ENCODE data around the gene PCLO.

The PCLO gene, protein sequence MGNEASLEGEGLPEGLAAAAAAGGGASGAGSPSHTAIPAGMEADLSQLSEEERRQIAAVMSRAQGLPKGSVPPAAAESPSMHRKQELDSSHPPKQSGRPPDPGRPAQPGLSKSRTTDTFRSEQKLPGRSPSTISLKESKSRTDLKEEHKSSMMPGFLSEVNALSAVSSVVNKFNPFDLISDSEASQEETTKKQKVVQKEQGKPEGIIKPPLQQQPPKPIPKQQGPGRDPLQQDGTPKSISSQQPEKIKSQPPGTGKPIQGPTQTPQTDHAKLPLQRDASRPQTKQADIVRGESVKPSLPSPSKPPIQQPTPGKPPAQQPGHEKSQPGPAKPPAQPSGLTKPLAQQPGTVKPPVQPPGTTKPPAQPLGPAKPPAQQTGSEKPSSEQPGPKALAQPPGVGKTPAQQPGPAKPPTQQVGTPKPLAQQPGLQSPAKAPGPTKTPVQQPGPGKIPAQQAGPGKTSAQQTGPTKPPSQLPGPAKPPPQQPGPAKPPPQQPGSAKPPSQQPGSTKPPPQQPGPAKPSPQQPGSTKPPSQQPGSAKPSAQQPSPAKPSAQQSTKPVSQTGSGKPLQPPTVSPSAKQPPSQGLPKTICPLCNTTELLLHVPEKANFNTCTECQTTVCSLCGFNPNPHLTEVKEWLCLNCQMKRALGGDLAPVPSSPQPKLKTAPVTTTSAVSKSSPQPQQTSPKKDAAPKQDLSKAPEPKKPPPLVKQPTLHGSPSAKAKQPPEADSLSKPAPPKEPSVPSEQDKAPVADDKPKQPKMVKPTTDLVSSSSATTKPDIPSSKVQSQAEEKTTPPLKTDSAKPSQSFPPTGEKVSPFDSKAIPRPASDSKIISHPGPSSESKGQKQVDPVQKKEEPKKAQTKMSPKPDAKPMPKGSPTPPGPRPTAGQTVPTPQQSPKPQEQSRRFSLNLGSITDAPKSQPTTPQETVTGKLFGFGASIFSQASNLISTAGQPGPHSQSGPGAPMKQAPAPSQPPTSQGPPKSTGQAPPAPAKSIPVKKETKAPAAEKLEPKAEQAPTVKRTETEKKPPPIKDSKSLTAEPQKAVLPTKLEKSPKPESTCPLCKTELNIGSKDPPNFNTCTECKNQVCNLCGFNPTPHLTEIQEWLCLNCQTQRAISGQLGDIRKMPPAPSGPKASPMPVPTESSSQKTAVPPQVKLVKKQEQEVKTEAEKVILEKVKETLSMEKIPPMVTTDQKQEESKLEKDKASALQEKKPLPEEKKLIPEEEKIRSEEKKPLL (N-terminal part only)

GRCh38 chr7:83162402-83163256, at the start of gene PCLO:
Gene PCLO, minus strand, starts transcription at chr7:83162884. Its CDS starts 292 bp downstream, at chr7:83162592.
- DNase-seq, result peak in 4 of 6 experiments; percentile 3 to 29 (median 18)

GRCh38 chr7:83211685-83212084, 49.0 kb upstream of the PCLO start:
- no peak for DNase-seq

DNA sequence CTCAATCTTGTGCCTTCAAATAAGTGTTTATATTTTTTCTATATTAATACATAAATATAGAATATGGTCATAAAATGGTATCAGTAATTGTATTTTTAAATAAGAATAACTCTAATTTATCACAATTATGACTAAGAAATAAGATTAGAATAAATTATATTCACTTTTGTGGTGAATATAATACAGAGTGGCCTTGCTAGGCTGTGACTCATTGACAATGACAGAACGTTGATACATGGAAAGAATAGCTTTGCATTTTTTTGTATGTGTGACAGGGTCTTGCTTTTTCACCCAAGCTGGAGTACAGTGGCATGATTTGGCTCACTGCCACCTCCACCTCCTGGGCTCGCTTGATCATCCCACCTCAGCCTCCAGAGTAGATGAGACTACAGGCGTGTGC, 47.8 kb upstream of the PCLO start:
- DNase-seq, result no peak

DNA sequence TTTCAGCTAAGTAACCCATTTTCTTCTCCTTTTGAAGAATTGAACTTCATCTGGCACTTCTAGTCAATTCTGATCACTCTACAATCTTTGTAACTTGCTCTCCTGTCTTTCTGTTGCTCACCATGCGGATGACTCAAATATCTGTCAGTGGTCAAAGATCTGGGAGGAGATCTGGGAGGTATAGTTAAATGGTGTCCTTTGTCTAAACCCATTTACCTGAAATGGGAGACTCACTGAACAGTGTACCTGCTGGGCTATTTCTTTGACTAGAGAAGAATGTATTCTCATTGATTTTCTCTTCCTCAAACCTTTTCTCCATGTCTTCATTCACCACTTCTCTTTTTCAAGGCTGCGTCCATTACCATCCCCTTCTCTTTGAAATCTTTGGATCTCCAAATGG, 42.0 kb upstream of the PCLO start:
- DNase-seq, result no peak

DNA sequence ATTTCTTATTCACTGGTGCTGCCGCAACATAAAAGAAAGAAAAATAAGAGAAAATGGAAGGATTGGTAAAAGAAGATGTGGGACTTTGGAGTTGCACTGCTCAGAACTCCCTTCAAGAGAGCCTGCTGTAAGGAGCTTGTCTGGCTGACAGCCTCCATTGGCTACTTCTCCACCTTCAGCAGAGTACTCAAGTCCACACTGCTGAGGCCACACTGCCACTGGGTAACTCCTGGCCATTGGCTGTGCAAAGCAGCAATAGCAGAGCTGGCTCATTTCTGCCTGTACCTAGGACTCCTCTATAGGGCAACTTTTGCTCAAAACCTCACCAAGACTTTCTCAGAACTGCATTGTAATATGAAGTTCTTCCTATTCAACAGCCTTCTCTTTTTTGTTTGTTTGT, 38.7 kb upstream of the PCLO start:
- no peak for DNase-seq

GRCh38 chr7:83190659-83191389, 28.1 kb upstream of the PCLO start:
- DNase-seq, result no peak

DNA sequence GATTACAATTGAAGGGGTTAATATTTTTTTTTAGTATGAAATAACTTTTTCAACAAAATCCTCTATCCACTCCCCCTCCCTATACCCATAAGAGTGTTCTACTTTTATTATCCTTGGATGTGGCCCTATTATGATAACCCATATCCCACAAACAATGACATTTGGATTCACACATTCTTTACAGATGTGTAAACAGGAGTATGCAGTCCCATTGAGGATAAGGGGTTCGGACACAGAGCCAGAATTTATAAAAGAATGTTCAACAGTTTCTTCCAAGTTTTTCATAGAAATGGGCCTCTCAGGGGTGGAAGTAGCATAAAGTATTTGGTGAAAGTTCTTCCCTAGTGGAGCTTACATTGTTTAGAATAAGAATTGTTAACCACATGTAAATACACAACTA, 16.1 kb upstream of the PCLO start:
- DNase-seq, result no peak

DNA sequence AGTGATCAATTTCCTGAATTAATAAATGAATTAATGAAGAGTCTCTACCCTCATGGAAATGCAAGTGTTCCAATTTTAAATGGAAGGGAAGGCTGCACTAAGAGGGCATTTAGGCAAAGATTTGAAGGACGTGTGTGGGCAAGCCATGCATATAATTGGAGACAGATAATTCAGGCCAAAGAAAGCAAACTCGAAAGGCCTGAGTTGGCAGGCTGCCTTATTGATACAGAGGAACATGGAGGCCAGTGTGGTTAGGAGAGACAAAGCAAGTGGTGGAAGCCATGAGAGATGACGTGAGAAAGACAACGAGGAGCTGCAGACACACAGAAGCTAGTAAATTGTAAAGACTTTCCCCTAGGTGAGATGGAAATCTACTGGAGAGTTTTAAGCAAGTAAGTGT, 15.4 kb upstream of the PCLO start:
- no peak for DNase-seq

GRCh38 chr7:83173664-83174063, 11.0 kb upstream of the PCLO start:
- no peak for DNase-seq

DNA sequence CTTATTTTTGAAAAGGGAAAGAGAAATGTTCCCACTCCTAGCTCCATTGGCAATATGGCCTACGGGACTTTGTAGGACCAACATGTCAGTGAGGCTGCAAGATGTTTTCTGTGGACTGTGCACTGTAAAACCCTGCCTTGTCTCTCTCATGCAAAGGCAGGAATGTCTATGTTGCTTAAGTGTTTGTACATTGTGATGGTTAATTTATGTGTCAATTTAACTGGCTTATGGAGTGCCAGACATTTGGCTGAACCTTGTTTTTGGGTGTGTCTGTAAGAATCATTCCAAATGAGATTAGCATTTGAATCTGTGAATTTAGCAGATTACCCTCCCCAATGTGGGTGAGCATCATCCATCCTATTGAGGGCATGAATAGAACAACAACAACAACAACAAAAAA, 4.1 kb upstream of the PCLO start:
- DNase-seq, result no peak

- DNase-seq, result no peak
Measured at GRCh38 chr7:83161899-83162401, 734 bp downstream of the PCLO start.

- DNase-seq, result no peak
Measured at GRCh38 chr7:83161186-83161585, 1.5 kb downstream of the PCLO start.

- DNase-seq, result no peak
Measured at GRCh38 chr7:83159731-83160130, 3.0 kb downstream of the PCLO start.

DNA sequence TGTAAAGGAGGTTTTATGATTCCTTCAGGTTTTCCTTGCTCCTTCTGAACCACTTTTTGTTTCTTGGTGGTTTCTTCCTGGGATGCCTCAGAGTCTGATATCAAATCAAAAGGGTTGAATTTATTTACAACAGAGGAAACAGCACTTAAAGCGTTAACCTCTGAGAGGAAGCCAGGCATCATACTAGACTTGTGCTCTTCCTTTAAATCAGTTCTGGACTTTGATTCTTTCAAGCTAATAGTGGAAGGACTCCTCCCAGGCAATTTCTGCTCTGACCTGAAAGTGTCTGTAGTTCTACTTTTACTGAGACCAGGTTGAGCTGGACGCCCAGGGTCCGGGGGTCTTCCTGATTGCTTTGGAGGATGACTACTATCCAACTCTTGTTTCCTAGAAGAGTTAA, 6.7 kb downstream of the PCLO start:
- no peak for DNase-seq

- DNase-seq, result no peak
Measured at GRCh38 chr7:83155407-83155806, 7.3 kb downstream of the PCLO start.

DNA sequence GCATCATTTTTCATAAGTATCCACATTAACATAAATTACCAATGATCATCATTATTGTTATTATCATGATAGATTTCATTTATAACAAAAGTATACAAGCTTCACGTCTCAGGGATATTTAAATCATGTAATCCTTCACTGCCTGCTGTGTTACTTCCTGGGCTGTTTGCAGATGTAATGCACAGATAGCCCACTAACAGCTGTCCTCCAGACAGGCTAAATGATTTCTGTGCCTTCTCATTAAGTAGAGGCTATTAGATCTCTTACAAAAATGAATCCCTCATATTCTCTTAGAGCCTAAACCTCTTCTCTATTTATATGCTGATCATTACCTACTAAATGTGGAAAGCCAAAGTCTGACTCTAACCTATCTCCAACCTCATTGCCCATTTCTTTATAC, 9.3 kb downstream of the PCLO start:
- no peak for DNase-seq

- no peak for DNase-seq
Measured at GRCh38 chr7:83150310-83150709, 12.4 kb downstream of the PCLO start.

GRCh38 chr7:83149466-83149865, 13.2 kb downstream of the PCLO start:
- DNase-seq, result no peak

DNA sequence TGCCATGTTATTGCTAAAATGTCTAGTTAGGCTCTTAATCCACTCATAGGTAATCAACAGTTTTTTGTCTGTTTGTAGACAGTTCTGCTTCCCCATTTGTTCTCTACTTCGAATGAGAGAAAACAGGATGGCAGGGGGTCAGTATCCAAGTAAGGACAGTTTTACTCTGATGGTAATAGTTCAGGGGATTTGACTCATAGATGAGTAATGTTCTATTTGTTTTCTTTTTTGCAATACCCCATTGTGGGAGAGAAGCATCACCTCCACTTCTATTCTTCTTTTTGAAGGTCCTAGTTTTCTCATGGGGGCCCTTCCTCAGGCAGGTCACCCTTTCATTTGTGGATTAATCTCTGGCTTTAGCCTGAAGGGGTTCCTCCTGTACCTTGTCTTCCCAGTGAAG, 13.9 kb downstream of the PCLO start:
- DNase-seq, result no peak

- no peak for DNase-seq
Measured at GRCh38 chr7:83143107-83143506, 19.6 kb downstream of the PCLO start.

DNA sequence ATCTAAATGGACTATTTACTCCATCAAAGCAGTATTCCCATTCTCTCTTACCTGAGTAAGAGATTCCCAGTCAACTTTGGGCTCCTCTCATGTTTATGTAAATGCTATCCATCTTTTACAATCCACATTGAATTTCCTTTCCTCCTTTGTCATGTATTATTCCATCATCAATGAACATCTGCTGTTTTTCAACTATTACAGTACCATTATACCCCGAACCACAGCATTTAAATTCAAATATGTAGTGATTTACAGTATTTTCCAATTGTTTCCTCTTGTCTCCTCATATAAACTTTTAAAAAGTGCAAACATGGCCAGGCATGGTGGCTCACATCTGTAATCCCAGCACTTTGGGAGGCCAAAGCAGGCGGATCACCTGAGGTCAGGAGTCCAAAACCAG, 20.3 kb downstream of the PCLO start:
- no peak for DNase-seq
